IPS-18a (cell line): ENCODE measurements around the gene TF.

Source experiments
- H3K27ac ChIP-seq: one replicate; pipeline ENCODE4 v1.5.1; 2013; ENCODE audit warnings: low read length
- H3K27me3 ChIP-seq: one replicate; pipeline ENCODE4 v1.6.1; 2013; ENCODE audit warnings: mild to moderate bottlenecking, low read length; ENCODE audit not compliant: control insufficient read depth, insufficient read depth
- H3K36me3 ChIP-seq: one replicate; pipeline ENCODE4 v1.6.1; 2013; ENCODE audit warnings: low read depth, low read length; ENCODE audit not compliant: control insufficient read depth
- H3K4me1 ChIP-seq: one replicate; pipeline ENCODE4 v1.6.1; 2013; ENCODE audit warnings: low read depth, low read length; ENCODE audit not compliant: control insufficient read depth
- H3K4me3 ChIP-seq: one replicate; pipeline ENCODE4 v1.5.1; 2013; ENCODE audit warnings: low read length
- H3K9ac ChIP-seq: one replicate; pipeline ENCODE4 v1.6.1; 2013; ENCODE audit warnings: mild to moderate bottlenecking, low read length, moderate library complexity
- H3K9me3 ChIP-seq: one replicate; pipeline ENCODE4 v1.6.1; 2013; ENCODE audit warnings: low read depth, low read length; ENCODE audit not compliant: control insufficient read depth

The TF gene

GRCh38 chr3:133842158-133842557, 96.0 kb downstream of the TF start:
- H3K9ac ChIP-seq, result no peak overlapping the region
- no peaks in the 10 kb centered on the region for H3K27me3 ChIP-seq
- no peaks in the 10 kb centered on the region for H3K9me3 ChIP-seq
- no peaks in the 10 kb centered on the region for H3K4me1 ChIP-seq
- no peaks in the 10 kb centered on the region for H3K36me3 ChIP-seq
- no peak overlapping the region for H3K27ac ChIP-seq
- no peak overlapping the region for H3K4me3 ChIP-seq

- Histone ChIP-seq H3K9ac (no peak overlapping the region), H3K27me3 (no peaks in the 10 kb centered on the region), H3K36me3 (no peaks in the 10 kb centered on the region), H3K4me3 (no peak overlapping the region), H3K27ac (no peak overlapping the region), H3K9me3 (no peaks in the 10 kb centered on the region), H3K4me1 (no peaks in the 10 kb centered on the region)
These were observed 97.4 kb downstream of the TF start for GRCh38 chr3:133843634-133844033.

GRCh38 chr3:133845127-133845526, 98.9 kb downstream of the TF start:
- H3K4me3 ChIP-seq, result no peak overlapping the region
- no peaks in the 10 kb centered on the region for H3K36me3 ChIP-seq
- H3K4me1 ChIP-seq, result no peaks in the 10 kb centered on the region
- no peak overlapping the region for H3K9ac ChIP-seq
- no peaks in the 10 kb centered on the region for H3K9me3 ChIP-seq
- no peaks in the 10 kb centered on the region for H3K27me3 ChIP-seq
- H3K27ac ChIP-seq, result no peak overlapping the region
